ENCODE measurements around the gene ZC3H8.

Gene ZC3H8

GRCh38 chr2:112187805-112188596, 66.8 kb downstream of the ZC3H8 start:
- TF ChIP-seq, protein P1, sequence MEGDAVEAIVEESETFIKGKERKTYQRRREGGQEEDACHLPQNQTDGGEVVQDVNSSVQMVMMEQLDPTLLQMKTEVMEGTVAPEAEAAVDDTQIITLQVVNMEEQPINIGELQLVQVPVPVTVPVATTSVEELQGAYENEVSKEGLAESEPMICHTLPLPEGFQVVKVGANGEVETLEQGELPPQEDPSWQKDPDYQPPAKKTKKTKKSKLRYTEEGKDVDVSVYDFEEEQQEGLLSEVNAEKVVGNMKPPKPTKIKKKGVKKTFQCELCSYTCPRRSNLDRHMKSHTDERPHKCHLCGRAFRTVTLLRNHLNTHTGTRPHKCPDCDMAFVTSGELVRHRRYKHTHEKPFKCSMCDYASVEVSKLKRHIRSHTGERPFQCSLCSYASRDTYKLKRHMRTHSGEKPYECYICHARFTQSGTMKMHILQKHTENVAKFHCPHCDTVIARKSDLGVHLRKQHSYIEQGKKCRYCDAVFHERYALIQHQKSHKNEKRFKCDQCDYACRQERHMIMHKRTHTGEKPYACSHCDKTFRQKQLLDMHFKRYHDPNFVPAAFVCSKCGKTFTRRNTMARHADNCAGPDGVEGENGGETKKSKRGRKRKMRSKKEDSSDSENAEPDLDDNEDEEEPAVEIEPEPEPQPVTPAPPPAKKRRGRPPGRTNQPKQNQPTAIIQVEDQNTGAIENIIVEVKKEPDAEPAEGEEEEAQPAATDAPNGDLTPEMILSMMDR (IDR thresholded peaks at IDR 0.05): no peak

DNA sequence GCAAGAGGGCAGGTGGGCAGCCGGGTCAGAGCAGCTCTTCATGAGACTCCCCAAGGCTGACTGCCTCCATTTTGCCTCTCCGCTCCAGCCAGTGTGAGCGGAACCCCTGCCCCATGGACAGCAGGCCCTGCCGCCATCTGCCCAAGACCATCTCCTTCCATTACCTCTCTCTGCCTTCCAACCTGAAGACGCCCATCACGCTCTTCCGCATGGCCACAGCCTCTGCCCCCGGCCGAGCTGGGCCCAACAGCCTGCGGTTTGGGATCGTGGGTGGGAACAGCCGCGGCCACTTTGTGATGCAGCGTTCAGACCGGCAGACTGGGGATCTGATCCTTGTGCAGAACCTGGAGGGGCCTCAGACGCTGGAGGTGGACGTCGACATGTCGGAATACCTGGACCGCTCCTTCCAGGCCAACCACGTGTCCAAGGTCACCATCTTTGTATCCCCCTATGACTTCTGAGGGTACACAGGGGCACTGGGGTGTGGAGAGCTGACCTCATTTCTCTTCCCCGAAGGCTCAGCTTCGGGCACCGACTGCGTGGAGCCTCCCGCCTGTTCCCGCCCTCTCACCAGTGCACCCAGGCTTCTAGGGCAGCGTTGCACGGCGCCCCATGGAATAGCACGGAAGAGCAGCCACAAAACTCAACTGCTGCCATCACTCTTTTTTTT, 67.7 kb downstream of the ZC3H8 start:
- TF ChIP-seq, protein P1 (IDR thresholded peaks at IDR 0.05): no peak

DNA sequence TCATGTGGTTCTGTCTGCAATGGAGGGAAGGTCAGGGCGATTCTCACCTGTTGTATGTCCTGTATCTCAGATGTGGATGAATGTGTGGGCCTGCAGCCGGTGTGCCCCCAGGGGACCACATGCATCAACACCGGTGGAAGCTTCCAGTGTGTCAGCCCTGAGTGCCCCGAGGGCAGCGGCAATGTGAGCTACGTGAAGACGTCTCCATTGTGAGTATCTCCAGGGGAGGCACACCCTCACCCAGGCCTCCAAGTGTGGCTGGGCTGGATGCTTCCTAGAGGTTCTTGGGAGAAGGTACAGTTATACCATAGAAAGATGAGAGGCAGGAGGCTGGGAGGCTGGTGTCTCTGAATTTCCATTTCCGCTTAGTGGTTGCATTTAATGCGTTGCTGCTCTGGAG, 69.7 kb downstream of the ZC3H8 start:
- TF ChIP-seq, protein P1 (IDR thresholded peaks at IDR 0.05): no peak

GRCh38 chr2:112184121-112184520, 70.7 kb downstream of the ZC3H8 start:
- TF ChIP-seq, protein P1 (IDR thresholded peaks at IDR 0.05): no peak

DNA sequence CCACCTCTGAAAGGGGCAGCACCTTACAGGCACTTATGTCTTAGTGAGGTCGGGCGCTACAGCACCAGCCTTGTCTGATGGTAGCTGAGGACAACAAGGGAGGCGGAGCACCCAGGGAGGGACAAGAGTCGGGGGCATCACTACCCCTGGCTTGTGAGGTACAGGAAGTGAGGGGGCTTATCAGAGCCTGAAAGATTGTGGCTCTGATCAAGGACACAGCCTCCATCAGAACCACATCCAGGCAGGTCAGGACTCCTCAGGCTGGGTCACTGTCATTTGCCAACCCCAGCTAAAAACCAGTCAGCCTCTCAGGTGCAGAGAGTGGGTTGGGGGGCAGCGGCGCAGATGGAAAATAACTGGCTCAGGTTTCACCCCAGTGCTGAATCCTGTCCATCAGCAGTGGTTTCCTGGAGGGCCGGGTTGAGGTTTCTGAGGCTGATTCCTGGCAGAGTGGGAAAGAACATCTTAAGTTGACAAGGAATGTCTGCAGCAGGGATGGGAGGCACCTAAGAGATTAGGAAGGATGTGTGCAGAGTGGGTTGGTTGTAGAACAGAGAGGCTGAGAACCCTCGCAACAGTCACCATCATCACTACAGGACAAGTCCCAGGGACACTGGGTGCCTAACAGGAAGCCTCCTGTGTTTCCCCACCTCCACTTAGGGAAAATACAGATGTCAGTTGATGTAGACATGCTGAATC, 71.4 kb downstream of the ZC3H8 start:
- TF ChIP-seq, protein P1 (IDR thresholded peaks at IDR 0.05): no peak

DNA sequence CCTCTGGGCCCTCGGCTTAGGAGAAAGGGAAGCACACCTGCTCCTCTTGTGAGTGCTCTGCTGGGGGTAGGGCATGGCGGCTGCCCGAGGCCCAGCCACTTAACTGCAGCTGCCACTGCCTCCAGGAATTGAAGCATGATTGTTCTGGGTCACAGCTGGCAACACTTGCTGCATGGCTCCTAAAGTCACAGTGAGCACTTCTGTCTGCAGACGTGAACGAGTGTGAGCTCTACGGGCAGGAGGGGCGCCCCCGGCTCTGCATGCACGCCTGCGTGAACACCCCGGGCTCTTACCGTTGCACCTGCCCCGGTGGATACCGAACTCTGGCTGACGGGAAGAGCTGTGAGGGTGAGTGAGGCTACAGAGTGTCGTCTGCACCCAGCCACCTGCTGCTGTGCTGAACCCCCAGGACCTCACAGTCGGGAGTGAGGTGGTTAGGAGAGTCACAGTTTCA, 72.2 kb downstream of the ZC3H8 start:
- TF ChIP-seq, protein P1 (IDR thresholded peaks at IDR 0.05): no peak

DNA sequence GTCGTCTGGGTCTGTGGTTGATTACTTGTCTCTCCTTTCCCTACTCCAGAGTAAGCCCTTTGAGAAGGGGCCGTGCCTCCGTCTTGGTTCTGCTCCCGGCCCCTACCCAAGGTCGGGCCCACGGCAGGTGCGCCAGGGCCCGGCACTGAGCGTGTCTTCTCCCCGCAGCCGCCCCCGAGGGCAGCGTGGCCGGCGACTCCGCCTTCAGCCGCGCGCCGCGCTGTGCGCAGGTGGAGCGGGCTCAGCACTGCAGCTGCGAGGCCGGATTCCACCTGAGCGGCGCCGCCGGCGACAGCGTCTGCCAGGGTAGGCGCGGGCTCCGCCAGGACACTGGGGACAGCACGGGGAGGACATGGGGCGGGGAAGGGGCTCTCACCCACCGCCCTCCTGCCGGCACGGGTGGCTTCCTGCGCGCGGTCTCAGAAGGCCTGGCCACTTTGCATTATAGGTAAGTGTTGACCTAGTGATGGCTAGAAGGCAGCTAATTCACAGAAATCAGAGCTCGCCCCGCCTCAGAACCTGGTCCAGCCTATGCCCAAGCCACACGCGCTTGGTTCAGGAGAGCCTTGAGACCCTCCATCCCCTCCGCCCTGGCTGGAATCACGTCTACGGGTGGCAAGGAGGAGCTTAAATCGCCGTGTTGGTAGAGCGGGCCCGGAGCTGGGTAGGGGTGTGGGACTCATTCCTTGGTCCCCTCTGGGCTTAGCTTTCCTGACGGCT, 73.1 kb downstream of the ZC3H8 start:
- TF ChIP-seq, protein P1 (IDR thresholded peaks at IDR 0.05): no peak

Data from LNCAP (cell line).